HepG2 (cell line): ENCODE results near the gene MRNIP. TPM values are rescaled to one million over a fixed set of nuclear protein-coding genes. Genes with fewer than 3 reads are reported as not detected.

Experiments
- CTCF ChIP-seq: sonication (generic); formaldehyde crosslinking; IDR thresholded peaks from 2 replicates; pipeline ENCODE4 v1.5.0; 2020; ENCODE audit warnings: mild to moderate bottlenecking, missing genetic modification reagents, moderate library complexity
- ETS1 ChIP-seq: sonication (generic); formaldehyde crosslinking; IDR thresholded peaks from 2 replicates; pipeline ENCODE4 v1.4.0; 2020; ENCODE audit warnings: missing genetic modification reagents
- POLR2AphosphoS2 ChIP-seq: IDR thresholded peaks from 2 replicates; pipeline ENCODE4 v1.6.1; 2011; ENCODE audit warnings: low read depth, low read length, improper control_type of control experiment
- POLR2G ChIP-seq: fragments of 200-400 bp; formaldehyde crosslinking; IDR thresholded peaks from 2 replicates; pipeline ENCODE4 v1.6.1; 2018; ENCODE audit warnings: mild to moderate bottlenecking, low read depth, low read length, moderate library complexity
- RBM22 ChIP-seq: fragments of 200-400 bp; formaldehyde crosslinking; optimal IDR thresholded peaks from 2 replicates; pipeline ENCODE3; 2017; ENCODE audit warnings: mild to moderate bottlenecking, low read length, moderate library complexity
- THYN1 ChIP-seq: sonication (generic); formaldehyde crosslinking; IDR thresholded peaks from 2 replicates; pipeline ENCODE4 v1.8.1; 2023; ENCODE audit warnings: low read depth, mild to moderate bottlenecking, moderate library complexity, missing genetic modification reagents, borderline replicate concordance
- ZBTB33 ChIP-seq: sonication (generic); formaldehyde crosslinking; IDR thresholded peaks from 2 replicates; pipeline ENCODE4 v1.4.0; 2020; ENCODE audit warnings: missing genetic modification reagents
- ZBTB38 ChIP-seq: sonication (generic); formaldehyde crosslinking; IDR thresholded peaks from 2 replicates; pipeline ENCODE4 v1.5.1; 2020; ENCODE audit warnings: mild to moderate bottlenecking, missing genetic modification reagents
- ZFP36 ChIP-seq: fragments of 150-350 bp; IDR thresholded peaks from 2 replicates; pipeline ENCODE4 v1.6.1; 2018; ENCODE audit warnings: borderline replicate concordance, low read length, low read depth; ENCODE audit not compliant: partially characterized antibody
- ZNF737 ChIP-seq: sonication (generic); formaldehyde crosslinking; IDR thresholded peaks from 2 replicates; pipeline ENCODE4 v1.5.0; 2020; ENCODE audit warnings: missing genetic modification reagents, mild to moderate bottlenecking, borderline replicate concordance
- ZNF772 ChIP-seq: sonication (generic); formaldehyde crosslinking; IDR thresholded peaks from 2 replicates; pipeline ENCODE4 v1.5.0; 2020; ENCODE audit warnings: mild to moderate bottlenecking, missing genetic modification reagents
- polyA plus RNA-seq, 8 experiments: library from polyadenylated mRNA; depleted of rRNA in 3 of 8; stranded (reverse) in 7 of 8; unstranded in 1 of 8; fragments of >200 nt; fragmentation: Illumina TruSeq in 4 of 8; extraction: Trizol in 4 of 8; gene quantifications; 2 replicates each; pipeline versions ENCODE4 v1.2.1 to v1.2.3, GENCODE V29; 2011 to 2016; ENCODE audit warnings: low read depth in 4 of 8, missing spikeins in 1 of 8, mixed read lengths in 1 of 8; ENCODE audit not compliant: insufficient read depth in 1 of 8
- total RNA-seq, 5 experiments: library from RNA; depleted of rRNA; stranded (reverse); fragments of >200 nt; fragmentation: Illumina TruSeq; extraction: Trizol; gene quantifications; 2 replicates each; pipeline ENCODE4 v1.2.3, GENCODE V29; 2016; ENCODE audit warnings: low read depth in 1 of 5
- TF ChIP-seq, protein P1 (sequence below): sonication (generic); formaldehyde crosslinking; IDR thresholded peaks from 2 replicates; pipeline ENCODE4 v1.5.1; 2020; ENCODE audit warnings: mild to moderate bottlenecking, missing genetic modification reagents, moderate library complexity
- TF ChIP-seq, protein P2 (sequence below): sonication (generic); formaldehyde crosslinking; IDR thresholded peaks from 2 replicates; pipeline ENCODE4 v1.4.0; 2020; ENCODE audit warnings: mild to moderate bottlenecking, missing genetic modification reagents

MRNIP gene
- total and polyA plus RNA-seq, 2 of the 13 experiments (the other 11 are each of a cell fraction or from before 2014, with no cell fraction given): 15.5 to 34.1 TPM

DNA sequence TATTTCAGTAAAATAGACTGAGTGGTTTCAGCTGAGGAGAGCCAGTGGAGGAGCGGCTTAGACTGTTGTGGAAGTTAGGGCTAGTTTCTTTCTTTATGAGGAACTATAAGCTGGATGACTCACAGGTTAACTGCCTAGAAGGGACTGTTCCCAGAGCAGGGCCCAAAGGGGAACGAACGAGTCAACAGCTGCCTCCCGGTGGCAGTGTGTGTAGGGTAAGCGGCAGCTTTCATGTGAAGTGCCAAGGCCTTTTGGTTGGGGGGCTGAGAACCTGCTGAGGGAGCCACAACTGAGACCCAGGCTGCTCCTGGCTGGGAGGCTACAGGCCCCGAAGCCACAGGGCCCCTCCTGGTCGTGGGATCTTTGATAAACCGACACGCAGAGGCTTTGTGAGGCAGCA lies 30.9 kb downstream of the MRNIP start (continued):
- TF ChIP-seq ETS1 (CRISPR knock-in tag) (no peak), CTCF (CRISPR knock-in tag) (0 out of 2 replicates have a peak, but pooled peaks have one; percentile 7), RBM22 (peak; percentile 77), ZBTB33 (CRISPR knock-in tag) (peak; percentile 44; the same call in 1 of the 2 replicates), ZNF772 (CRISPR knock-in tag) (no peak), ZNF737 (CRISPR knock-in tag) (no peak), POLR2AphosphoS2 (0 out of 2 replicates have a peak, but pooled peaks have one; percentile 51), POLR2G (peak; percentile 48; the same call in 1 of the 2 replicates), ZFP36 (no peak), ZBTB38 (CRISPR knock-in tag) (peak; percentile 63; the same call in 1 of the 2 replicates), THYN1 (CRISPR knock-in tag) (no peak)
- TF ChIP-seq, protein P1, sequence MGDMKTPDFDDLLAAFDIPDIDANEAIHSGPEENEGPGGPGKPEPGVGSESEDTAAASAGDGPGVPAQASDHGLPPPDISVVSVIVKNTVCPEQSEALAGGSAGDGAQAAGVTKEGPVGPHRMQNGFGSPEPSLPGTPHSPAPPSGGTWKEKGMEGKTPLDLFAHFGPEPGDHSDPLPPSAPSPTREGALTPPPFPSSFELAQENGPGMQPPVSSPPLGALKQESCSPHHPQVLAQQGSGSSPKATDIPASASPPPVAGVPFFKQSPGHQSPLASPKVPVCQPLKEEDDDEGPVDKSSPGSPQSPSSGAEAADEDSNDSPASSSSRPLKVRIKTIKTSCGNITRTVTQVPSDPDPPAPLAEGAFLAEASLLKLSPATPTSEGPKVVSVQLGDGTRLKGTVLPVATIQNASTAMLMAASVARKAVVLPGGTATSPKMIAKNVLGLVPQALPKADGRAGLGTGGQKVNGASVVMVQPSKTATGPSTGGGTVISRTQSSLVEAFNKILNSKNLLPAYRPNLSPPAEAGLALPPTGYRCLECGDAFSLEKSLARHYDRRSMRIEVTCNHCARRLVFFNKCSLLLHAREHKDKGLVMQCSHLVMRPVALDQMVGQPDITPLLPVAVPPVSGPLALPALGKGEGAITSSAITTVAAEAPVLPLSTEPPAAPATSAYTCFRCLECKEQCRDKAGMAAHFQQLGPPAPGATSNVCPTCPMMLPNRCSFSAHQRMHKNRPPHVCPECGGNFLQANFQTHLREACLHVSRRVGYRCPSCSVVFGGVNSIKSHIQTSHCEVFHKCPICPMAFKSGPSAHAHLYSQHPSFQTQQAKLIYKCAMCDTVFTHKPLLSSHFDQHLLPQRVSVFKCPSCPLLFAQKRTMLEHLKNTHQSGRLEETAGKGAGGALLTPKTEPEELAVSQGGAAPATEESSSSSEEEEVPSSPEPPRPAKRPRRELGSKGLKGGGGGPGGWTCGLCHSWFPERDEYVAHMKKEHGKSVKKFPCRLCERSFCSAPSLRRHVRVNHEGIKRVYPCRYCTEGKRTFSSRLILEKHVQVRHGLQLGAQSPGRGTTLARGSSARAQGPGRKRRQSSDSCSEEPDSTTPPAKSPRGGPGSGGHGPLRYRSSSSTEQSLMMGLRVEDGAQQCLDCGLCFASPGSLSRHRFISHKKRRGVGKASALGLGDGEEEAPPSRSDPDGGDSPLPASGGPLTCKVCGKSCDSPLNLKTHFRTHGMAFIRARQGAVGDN (CRISPR knock-in tag): peak; percentile 33
- TF ChIP-seq, protein P2, sequence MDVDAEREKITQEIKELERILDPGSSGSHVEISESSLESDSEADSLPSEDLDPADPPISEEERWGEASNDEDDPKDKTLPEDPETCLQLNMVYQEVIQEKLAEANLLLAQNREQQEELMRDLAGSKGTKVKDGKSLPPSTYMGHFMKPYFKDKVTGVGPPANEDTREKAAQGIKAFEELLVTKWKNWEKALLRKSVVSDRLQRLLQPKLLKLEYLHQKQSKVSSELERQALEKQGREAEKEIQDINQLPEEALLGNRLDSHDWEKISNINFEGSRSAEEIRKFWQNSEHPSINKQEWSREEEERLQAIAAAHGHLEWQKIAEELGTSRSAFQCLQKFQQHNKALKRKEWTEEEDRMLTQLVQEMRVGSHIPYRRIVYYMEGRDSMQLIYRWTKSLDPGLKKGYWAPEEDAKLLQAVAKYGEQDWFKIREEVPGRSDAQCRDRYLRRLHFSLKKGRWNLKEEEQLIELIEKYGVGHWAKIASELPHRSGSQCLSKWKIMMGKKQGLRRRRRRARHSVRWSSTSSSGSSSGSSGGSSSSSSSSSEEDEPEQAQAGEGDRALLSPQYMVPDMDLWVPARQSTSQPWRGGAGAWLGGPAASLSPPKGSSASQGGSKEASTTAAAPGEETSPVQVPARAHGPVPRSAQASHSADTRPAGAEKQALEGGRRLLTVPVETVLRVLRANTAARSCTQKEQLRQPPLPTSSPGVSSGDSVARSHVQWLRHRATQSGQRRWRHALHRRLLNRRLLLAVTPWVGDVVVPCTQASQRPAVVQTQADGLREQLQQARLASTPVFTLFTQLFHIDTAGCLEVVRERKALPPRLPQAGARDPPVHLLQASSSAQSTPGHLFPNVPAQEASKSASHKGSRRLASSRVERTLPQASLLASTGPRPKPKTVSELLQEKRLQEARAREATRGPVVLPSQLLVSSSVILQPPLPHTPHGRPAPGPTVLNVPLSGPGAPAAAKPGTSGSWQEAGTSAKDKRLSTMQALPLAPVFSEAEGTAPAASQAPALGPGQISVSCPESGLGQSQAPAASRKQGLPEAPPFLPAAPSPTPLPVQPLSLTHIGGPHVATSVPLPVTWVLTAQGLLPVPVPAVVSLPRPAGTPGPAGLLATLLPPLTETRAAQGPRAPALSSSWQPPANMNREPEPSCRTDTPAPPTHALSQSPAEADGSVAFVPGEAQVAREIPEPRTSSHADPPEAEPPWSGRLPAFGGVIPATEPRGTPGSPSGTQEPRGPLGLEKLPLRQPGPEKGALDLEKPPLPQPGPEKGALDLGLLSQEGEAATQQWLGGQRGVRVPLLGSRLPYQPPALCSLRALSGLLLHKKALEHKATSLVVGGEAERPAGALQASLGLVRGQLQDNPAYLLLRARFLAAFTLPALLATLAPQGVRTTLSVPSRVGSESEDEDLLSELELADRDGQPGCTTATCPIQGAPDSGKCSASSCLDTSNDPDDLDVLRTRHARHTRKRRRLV: no peak
- TF ChIP-seq, all 625 proteins: peak for 12
